ENCODE results near the gene OSTF1.

Gene OSTF1

GRCh38 chr9:75167281-75167680, 79.0 kb downstream of the OSTF1 start:
- DNase-seq (ENCODE audit: low spot score): no peak

- no peak for DNase-seq (ENCODE audit: low spot score)
Observed at GRCh38 chr9:75168270-75169178, 80.2 kb downstream of the OSTF1 start.

DNA sequence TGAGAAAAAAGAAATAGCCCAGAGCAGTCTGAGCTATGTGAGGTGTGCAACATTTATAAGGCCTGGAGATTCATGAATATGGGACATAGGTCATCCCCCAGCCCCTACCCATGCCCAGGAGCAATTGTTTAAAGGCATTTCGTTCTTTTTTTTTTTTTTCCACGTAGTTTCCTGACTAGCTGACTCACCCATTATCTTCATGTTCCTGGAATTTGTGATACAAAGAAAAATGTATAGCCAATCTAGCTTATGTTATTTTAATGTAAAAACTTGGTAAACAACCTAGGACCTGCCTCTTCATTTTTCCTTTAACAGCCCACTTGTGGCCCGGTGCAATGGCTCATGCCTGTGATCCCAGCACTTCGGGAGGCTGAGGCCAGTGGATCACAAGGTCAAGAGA, 81.3 kb downstream of the OSTF1 start:
- DNase-seq (ENCODE audit: low spot score): no peak

- DNase-seq (ENCODE audit: low spot score): no peak
Observed at GRCh38 chr9:75170898-75171360, 82.6 kb downstream of the OSTF1 start.

- DNase-seq (ENCODE audit: low spot score): no peak
Observed at GRCh38 chr9:75175395-75175794, 87.1 kb downstream of the OSTF1 start.

DNA sequence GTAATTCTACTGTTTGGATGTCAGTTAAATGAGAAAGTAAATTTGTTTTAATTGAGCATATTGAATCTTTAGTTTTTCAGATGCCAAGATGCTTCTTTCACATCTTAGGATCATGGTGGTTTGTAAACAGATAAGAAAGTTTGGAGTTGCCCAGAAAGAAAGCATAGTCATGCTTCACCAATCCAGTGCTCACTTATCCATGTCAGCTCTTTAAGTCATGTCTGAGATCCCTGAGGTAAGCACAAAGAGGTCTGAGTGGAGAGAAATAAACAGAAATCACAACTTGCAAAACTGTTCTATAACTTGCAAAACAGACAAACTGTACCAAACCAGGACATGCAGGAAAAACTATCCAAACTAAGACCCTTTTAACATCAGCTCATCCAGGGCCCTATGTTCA, 87.7 kb downstream of the OSTF1 start:
- no peak for DNase-seq (ENCODE audit: low spot score)

- no peak for DNase-seq (ENCODE audit: low spot score)
Observed at GRCh38 chr9:75181750-75182149, 93.4 kb downstream of the OSTF1 start.

- no peak for DNase-seq (ENCODE audit: low spot score)
Observed at GRCh38 chr9:75183306-75183705, 95.0 kb downstream of the OSTF1 start.

DNA sequence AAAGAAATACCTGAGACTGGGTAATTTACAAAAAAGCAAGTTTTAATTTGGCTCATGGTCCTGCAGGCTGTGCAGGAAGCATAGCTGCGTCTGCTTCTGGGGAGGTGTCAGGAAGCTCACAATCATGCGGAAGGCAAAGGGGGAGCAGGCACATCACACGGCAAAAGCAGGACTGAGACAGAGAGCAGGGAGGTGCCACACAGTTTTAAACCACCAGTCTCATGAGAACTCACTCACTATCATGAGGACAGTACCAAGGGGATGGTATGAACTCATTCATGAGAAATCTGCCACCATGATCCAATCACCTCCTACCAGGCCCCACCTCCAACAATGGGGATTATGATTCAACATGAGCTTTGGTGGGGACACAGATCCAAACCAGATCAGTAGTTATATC, 96.2 kb downstream of the OSTF1 start:
- no peak for DNase-seq (ENCODE audit: low spot score)

DNA sequence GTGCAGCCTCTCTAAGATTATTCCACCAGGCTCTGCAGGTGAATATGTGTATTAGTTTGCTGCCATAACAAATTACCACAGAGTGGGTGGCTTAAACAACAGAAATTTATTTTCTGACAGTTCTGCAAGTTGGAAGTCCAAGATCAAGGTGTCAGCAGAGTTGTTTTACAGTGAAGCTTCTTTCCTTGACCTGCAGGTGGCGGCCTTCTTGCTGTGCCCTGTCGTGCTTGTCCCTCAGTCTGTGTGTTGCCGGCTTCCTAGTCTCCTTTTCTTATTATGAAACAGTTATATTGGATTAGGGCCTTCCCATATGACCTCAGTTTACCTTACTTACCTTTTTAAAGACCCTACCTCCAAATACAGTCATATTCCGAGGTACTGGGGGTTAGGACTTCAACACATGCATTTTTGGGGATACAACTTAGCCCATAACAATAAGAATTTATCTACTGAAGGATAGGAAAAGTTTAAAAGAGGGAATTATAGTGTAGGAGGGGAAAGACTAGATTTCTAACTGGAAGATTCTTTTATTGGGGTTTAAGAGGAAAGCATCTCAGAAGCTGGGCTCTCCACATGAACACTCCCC, 97.4 kb downstream of the OSTF1 start:
- peak; percentile 14 for DNase-seq (ENCODE audit: low spot score)

GRCh38 chr9:75186767-75187380, 98.6 kb downstream of the OSTF1 start:
- no peak for DNase-seq (ENCODE audit: low spot score)

GRCh38 chr9:75188756-75189155, 100.4 kb downstream of the OSTF1 start:
- DNase-seq (ENCODE audit: low spot score): no peak

DNA sequence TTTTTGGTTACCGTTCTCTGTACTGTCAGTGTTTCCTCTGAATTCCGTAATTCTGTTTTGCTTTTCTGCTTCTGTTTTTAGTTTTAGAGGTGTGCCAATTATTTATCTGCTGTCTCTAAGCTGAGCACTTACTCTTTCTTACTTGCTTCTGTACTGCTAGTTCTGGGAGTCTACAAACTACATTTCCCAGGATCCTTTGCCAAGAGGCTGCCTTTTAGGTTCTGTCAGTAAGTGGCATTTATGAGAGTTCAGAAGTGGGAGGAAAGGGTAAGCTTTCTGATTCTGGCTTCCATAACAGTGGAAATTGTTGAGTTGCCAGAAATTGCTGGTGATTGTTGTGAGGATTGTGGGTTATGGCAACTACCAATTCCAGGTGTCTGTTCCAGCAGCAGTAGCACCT, 102.4 kb downstream of the OSTF1 start:
- no peak for DNase-seq (ENCODE audit: low spot score)

All from Ammon's horn (tissue), 1 donor.